Endodermal cell (in vitro differentiated cells): ENCODE results near the gene TBCE. TPM values are rescaled to one million over a fixed set of nuclear protein-coding genes. Genes with fewer than 3 reads are reported as not detected.
A peak's percentile ranks its signal among the peaks of the same experiment; 100 is the strongest.
"Not testable (repeated sequence)": the region's sequence is repeated elsewhere in the genome, so short reads cannot be mapped to it uniquely, and the experiment has no call there.

Experiments used
- DNase-seq: peaks from one replicate; pipeline ENCODE4 v3.0.0-alpha.2; 2017
- H3K27ac ChIP-seq: 2 replicates; pipeline ENCODE4 v1.5.1; 2013; ENCODE audit warnings: mild to moderate bottlenecking, low read depth, low read length, moderate library complexity
- H3K27me3 ChIP-seq: 2 replicates; pipeline ENCODE4 v1.6.1; 2013; ENCODE audit warnings: mild to moderate bottlenecking, low read length, moderate library complexity; ENCODE audit not compliant: insufficient read depth, control insufficient read depth, poor library complexity, severe bottlenecking
- H3K36me3 ChIP-seq: 2 replicates; pipeline ENCODE4 v1.7.0; 2013; ENCODE audit warnings: mild to moderate bottlenecking, low read length, moderate library complexity; ENCODE audit not compliant: control insufficient read depth, insufficient read depth
- H3K4me1 ChIP-seq: one replicate; pipeline ENCODE4 v1.7.0; 2013; ENCODE audit warnings: low read length; ENCODE audit not compliant: control insufficient read depth, insufficient read depth
- H3K4me3 ChIP-seq: 2 replicates; pipeline ENCODE4 v1.5.1; 2013; ENCODE audit warnings: mild to moderate bottlenecking, low read length, moderate library complexity
- H3K9ac ChIP-seq: 2 replicates; pipeline ENCODE4 v1.6.1; 2013; ENCODE audit warnings: mild to moderate bottlenecking, low read length, moderate library complexity; ENCODE audit not compliant: poor library complexity, severe bottlenecking; ENCODE audit errors: extremely low read depth
- H3K9me3 ChIP-seq: 2 replicates; pipeline ENCODE4 v1.6.1; 2013; ENCODE audit warnings: mild to moderate bottlenecking, low read length, moderate library complexity; ENCODE audit not compliant: control insufficient read depth
- H3K27ac Mint-ChIP-seq: 2 replicates; pipeline ENCODE4 v1.8.0; 2020; ENCODE audit warnings: mixed read lengths
- H3K27me3 Mint-ChIP-seq: 2 replicates; pipeline ENCODE4 v1.8.0; 2021; ENCODE audit warnings: mild to moderate bottlenecking, mixed read lengths; ENCODE audit not compliant: insufficient read depth
- H3K36me3 Mint-ChIP-seq: 2 replicates; pipeline ENCODE4 v1.8.0; 2020; ENCODE audit warnings: low read depth, mixed read lengths
- H3K4me1 Mint-ChIP-seq: 2 replicates; pipeline ENCODE4 v1.8.0; 2020; ENCODE audit warnings: mixed read lengths
- H3K4me3 Mint-ChIP-seq: 2 replicates; pipeline ENCODE4 v1.8.0; 2020; ENCODE audit warnings: mild to moderate bottlenecking, moderate library complexity, mixed read lengths
- H3K9me3 Mint-ChIP-seq: 2 replicates; pipeline ENCODE4 v1.8.0; 2020; ENCODE audit warnings: mild to moderate bottlenecking, mixed read lengths
- CTCF ChIP-seq: fragments of 200-600 bp; sonication (generic); conservative IDR thresholded peaks from 2 replicates; pipeline ENCODE4 v1.5.0; 2021; ENCODE audit warnings: antibody characterized with exemption, mild to moderate bottlenecking
- WGBS, 2 experiments: methylation state at CpG; one replicate each; pipeline versions ENCODE4 v1.1.5 to v1.1.7; 2013; ENCODE audit warnings: missing lambda C conversion rate in 2 of 2, mixed read lengths in 1 of 2; ENCODE audit not compliant: insufficient coverage in 1 of 2, insufficient read length in 1 of 2; 5-methylcytosine and 5-hydroxymethylcytosine counted together
- total RNA-seq, 2 donors: library from RNA; stranded (reverse); fragmentation: NEBNext Ultra II Directional in 1 of 2; extraction: Animal tissue kit (Norgen Biotek cat#: 25700) in 1 of 2; gene quantifications; 2 replicates in 1 of 2; 3 replicates in 1 of 2; pipeline ENCODE4 v1.2.1, GENCODE V29; 2021

The TBCE gene
- total RNA-seq, 2 donors from 2014 or later, result 31.8 to 33.3 TPM

GRCh38 chr1:235358899-235359298 is 8.3 kb upstream of the TBCE start:
- no peaks in the 10 kb centered on the region for H3K9me3 ChIP-seq
- H3K36me3 ChIP-seq, result no peaks in the 10 kb centered on the region
- no peak overlapping the region for H3K9ac ChIP-seq
- H3K4me3 Mint-ChIP-seq, result no peak overlapping the region
- H3K4me3 ChIP-seq, result no peak overlapping the region
- H3K27me3 ChIP-seq, result no peaks in the 10 kb centered on the region
- 80 to 95% methylated on average over 2 to 3 of the region's 3 CpGs for WGBS, 2 experiments
- H3K4me1 Mint-ChIP-seq, result peaks cover 8% of the 10 kb centered on the region
- no peak overlapping the region for H3K27ac Mint-ChIP-seq
- H3K27ac ChIP-seq, result no peak overlapping the region
- no peak for DNase-seq
- H3K4me1 ChIP-seq, result no peaks in the 10 kb centered on the region
- H3K36me3 Mint-ChIP-seq, result no peaks in the 10 kb centered on the region
- no peaks in the 10 kb centered on the region for H3K27me3 Mint-ChIP-seq
- H3K9me3 Mint-ChIP-seq, result no peaks in the 10 kb centered on the region
- TF ChIP-seq CTCF, result no peak

DNA sequence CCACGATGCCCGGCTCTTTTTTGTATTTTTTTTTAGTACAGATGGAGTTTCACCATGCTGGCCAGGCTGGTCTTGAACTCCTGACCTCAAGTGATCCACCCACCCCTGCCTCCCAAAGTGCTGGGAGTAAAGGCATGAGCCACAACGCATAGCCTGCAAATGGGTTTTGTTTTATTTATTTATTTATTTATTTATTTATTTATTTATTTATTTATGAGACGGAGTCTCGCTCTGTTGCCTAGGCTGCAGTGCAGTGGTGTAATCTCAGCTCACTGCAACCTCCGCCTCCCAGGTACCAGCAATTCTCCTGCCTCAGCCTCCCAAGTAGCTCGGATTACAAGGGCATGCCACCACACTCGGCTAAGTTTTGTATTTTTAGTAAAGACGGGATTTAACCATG is 3.0 kb upstream of the TBCE start:
- H3K4me3 Mint-ChIP-seq, H3K27me3 Mint-ChIP-seq, H3K36me3 ChIP-seq, H3K36me3 Mint-ChIP-seq, H3K9me3 Mint-ChIP-seq, H3K4me3 ChIP-seq, H3K9ac ChIP-seq, H3K27ac Mint-ChIP-seq, H3K4me1 Mint-ChIP-seq, H3K27me3 ChIP-seq, H3K9me3 ChIP-seq, H3K4me1 ChIP-seq, H3K27ac ChIP-seq, DNase-seq: not testable (repeated sequence)
- 98 to 99% methylated on average over 7 to 8 of the region's 9 CpGs for WGBS, 2 experiments

- Mint-ChIP-seq H3K4me1 (peaks cover 5% of the 10 kb centered on the region), H3K9me3 (no peaks in the 10 kb centered on the region), H3K36me3 (peaks cover 10% of the 10 kb centered on the region), H3K27me3 (no peaks in the 10 kb centered on the region), H3K27ac (peak overlapping the region; percentile 16), H3K4me3 (peak overlapping the region; percentile 95)
- Histone ChIP-seq H3K9me3 (no peaks in the 10 kb centered on the region), H3K4me1 (no peaks in the 10 kb centered on the region), H3K4me3 (peak overlapping the region; percentile 92), H3K27me3 (no peaks in the 10 kb centered on the region), H3K36me3 (no peaks in the 10 kb centered on the region), H3K9ac (no peak overlapping the region), H3K27ac (no peak overlapping the region)
- WGBS, 2 experiments, result 87 to 92% methylated on average over 5 of the region's 5 CpGs
- no peak for TF ChIP-seq CTCF
- no peak for DNase-seq
These were observed 941 bp upstream of the TBCE start for GRCh38 chr1:235366286-235366685.

- Histone ChIP-seq H3K9ac (peak overlapping the region; percentile 86), H3K36me3 (peaks cover 4% of the 10 kb centered on the region), H3K4me1 (no peaks in the 10 kb centered on the region), H3K27me3 (no peaks in the 10 kb centered on the region), H3K4me3 (peak overlapping the region; percentile 92), H3K27ac (no peak overlapping the region), H3K9me3 (no peaks in the 10 kb centered on the region)
- peaks cover 19% of the 10 kb centered on the region for H3K36me3 Mint-ChIP-seq
- H3K27me3 Mint-ChIP-seq, result no peaks in the 10 kb centered on the region
- H3K4me3 Mint-ChIP-seq, result peak overlapping the region; percentile 95
- TF ChIP-seq CTCF, result no peak
- WGBS, 2 experiments, result 94% methylated on average over 4 of the region's 5 CpGs; no CpG with 5 or more reads in 1 of the 2 experiments
- no peak for DNase-seq
- peak overlapping the region; percentile 98 for H3K27ac Mint-ChIP-seq
- H3K4me1 Mint-ChIP-seq, result peaks cover 5% of the 10 kb centered on the region
- no peaks in the 10 kb centered on the region for H3K9me3 Mint-ChIP-seq
These were observed 1.2 kb downstream of the TBCE start for GRCh38 chr1:235368428-235368827.
